Stimulated activated CD4-positive, alpha-beta T cell treated with anti-CD3 and anti-CD28 coated beads, Interleukin-4, amount 100 ng/mL, for 48 hours (primary cell): ENCODE measurements around the gene R3HDM4.
"Not testable (repeated sequence)": the region's sequence is repeated elsewhere in the genome, so short reads cannot be mapped to it uniquely, and the experiment has no call there.

Source experiments
- DNase-seq, 2 donors: peaks; one replicate each; pipeline ENCODE4 v3.0.0-alpha.2; 2020; ENCODE audit warnings: low read depth in 2 of 2

The R3HDM4 gene

DNA sequence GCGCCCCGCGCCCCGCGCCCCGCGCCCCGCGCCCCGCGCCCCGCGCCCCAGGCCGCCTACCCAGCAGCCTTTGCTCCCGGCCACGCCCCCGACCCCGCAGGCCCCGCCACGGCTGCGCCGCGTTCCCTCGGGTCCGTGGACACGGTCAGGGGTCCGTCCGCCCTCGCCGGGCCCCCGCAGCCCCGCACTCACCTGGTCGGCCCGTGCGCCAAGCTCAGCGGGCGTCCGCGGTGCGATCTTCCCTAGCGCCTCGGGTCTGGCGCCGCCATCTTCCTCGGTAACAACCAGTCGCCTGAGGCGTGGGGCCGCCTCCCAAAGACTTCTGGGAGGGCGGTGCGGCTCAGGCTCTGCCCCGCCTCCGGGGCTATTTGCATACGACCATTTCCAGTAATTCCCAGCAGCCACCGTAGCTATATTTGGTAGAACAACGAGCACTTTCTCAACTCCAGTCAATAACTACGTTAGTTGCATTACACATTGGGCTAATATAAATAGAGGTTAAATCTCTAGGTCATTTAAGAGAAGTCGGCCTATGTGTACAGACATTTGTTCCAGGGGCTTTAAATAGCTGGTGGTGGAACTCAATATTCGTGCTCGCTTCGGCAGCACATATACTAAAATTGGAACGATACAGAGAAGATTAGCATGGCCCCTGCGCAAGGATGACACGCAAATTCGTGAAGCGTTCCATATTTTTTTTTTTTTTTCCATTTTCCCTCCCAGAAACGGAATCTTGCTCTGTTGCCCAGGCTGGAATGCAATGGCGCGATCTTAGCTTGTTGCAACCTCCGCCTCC lies 19.9 kb downstream of the R3HDM4 start, which contains the start of the genes MED16 and RNU6-9:
TSS of gene MED16 (minus strand) at position 294 of the 796 bp plus-strand sequence. CDS start 2,056 bp downstream, outside the sequence.
TSS of gene RNU6-9 (plus strand) at position 591 of the 796 bp plus-strand sequence.
- DNase-seq: peak; percentile 79 to 85

DNA sequence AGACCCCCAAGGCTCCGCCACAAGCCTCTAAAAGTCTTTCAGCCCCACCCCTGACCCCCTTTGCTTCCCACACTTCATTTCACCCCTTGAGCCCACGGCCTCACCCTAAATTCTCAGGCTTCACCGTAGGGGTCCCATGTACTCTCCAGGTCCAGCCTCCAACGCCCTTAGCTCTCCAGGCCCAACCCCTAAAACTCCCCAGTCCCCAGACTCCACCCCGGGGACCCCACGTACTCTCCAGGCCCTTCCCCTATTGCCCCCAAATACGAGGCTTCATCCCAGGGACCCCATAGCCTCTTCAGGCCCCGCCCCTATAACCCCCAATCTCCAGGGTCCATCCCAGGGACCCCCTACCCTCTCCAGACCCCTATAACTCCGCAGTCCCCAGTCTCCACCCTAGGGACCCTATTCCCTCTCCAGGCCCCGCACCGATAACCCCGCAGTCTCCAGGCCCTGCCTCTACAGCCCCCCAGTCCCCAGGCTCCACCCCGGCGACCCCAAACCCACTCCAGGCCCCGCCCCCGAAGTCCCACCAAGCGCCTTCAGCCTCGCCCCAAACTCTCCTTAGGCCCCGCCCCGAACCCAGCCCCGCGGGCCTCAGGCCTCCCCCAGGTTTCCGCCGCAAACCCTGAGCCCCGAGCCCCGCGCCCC lies 20.7 kb downstream of the R3HDM4 start:
- DNase-seq: no peak

DNA sequence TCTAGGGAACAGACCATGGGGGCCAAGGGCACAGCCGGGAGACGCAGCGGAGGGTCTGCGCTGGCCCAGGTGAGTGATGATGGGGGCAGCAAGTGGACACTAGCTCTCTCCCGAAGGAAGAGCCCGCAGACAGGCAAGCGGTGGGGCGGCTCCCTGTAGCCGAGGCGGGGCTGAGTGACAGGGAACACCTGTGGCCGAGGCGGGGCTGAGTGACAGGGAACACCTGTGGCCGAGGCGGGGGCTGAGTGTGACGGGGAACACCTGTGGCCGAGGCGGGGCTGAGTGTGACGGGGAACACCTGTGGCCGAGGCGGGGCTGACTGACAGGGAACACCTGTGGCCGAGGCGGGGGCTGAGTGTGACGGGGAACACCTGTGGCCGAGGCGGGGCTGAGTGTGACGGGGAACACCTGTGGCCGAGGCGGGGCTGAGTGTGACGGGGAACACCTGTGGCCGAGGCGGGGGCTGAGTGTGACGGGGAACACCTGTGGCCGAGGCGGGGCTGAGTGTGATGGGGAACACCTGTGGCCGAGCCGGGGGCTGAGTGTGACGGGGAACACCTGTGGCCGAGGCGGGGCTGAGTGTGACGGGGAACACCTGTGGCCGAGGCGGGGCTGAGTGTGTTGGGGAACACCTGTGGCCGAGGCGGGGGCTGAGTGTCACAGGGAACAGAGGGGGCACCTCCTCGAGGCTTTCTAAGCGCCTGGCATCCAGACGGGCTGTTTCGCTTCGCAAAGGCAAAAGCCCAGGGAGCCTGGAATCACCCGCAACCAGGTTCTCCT lies 21.4 kb downstream of the R3HDM4 start:
- DNase-seq: not testable (repeated sequence)

DNA sequence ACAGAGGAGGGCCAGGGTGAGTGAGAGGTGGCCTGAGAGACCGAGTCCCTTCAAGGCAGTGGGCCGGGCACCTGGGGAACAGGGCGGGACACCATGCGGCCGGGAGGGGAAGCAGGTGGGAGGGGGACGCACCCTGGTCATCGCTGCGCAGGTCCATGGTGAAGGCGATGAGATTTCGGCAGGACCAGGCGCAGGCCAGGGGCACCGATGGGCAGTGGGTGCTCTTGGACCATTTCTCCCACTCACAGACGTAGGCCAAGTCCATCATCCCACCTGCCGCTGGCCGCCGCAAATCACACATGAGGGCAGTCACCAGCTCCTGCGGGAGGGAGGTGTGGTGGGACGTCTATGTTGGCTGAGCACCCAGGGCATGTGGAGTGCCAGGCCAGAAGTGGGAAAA lies 22.2 kb downstream of the R3HDM4 start:
- no peak for DNase-seq

DNA sequence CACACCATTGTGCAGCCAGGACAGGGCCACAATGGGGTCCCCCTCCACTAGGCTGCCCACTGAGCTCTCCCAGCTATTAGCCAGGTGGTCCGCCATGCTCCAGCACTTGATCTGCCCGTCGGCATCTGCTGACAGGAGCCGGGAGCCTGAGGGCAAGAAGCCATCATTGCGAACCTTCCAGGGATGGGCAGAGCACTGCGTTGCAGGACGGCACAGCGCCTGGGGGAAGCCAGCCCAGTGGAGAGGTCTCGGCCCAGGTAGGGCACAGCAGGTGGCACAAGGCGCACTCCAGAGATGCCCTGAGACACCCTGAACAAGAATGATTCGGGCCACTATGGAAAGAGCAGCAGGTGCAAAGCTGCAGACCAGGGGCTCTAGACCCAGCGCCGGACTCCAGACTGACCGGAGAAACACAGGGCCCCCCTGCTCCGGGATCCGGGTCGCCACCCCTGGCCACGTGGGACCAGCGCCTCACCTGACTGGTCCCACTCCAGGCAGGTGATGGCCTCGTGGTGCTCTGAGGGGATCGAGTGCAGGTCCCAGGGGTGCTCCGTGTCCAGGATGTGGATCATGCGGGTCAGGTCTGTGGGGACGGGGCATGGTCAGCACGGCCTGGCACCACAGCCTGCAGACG lies 23.2 kb downstream of the R3HDM4 start:
- DNase-seq: no peak

DNA sequence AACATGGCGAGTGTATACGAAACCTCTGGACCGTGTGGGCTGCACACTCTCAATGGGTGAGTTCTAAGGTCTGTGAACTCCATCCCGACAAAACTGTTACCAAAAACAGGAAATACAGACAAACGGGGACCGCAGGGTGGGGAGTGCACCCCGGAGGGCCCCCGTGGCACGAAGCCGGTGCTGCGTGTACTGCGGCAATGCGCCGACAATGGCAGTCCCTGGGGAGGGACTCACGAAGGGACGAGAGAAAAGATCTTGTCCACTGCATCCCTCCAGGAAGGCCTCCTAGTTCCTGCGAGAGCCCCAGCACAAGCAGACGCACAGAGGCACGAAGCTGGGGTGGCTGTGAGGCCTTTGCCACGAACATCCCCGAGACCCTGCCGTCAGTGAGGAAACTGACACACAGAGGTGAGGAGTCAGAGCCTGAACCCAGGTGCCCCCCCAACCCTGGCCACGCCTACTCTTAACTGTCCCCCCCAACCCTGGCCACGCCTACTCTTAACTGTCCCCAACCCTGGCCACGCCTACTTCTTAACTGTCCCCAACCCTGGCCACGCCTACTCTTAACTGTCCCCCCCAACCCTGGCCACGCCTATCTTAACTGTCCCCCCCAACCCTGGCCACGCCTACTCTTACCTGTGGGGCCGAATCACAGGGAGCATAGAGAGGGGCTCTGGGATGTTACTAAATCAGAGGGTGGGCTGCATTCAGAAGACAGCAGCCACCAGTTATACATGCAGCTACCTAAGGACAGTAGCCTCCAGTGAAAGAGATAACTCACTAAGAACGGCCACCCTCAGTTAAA lies 24.2 kb downstream of the R3HDM4 start:
- DNase-seq: no peak

DNA sequence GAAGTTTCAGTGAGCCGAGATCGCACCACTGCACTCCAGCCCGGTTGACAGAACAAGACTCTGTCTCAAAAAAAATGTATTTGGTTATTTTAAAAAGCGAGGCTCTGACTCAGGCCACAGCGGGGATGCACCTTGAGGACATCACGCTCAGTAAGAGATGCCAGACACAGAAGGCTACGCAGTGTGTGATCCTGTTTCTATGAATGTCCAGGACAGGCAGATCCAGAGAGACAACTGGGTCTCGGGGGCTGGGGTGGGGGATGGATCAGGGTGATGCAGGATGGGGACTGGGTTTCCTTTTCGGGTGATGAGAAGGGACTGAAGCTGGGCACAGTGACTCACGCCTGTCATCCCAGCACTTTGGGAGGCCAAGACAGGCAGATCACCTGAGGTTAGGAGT lies 25.4 kb downstream of the R3HDM4 start:
- DNase-seq: no peak

DNA sequence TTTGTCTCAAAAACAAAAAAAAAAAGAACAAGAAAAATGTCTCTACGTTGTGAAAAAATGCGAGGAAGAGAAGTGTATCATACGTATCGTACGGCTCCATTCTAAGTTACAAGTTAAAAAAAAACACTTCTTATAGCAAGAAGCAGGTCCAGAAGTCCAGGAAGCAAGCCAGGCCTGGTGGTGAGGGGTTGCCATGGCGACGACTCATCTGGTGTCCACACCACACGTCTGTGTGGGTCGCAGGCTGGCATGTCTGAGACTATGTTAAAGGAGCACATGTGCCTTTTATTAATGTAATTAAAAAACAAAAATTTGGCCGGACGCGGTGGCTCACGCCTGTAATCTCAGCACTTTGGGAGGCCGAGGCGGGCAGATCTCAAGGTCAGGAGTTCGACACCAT lies 25.9 kb downstream of the R3HDM4 start:
- DNase-seq: no peak

DNA sequence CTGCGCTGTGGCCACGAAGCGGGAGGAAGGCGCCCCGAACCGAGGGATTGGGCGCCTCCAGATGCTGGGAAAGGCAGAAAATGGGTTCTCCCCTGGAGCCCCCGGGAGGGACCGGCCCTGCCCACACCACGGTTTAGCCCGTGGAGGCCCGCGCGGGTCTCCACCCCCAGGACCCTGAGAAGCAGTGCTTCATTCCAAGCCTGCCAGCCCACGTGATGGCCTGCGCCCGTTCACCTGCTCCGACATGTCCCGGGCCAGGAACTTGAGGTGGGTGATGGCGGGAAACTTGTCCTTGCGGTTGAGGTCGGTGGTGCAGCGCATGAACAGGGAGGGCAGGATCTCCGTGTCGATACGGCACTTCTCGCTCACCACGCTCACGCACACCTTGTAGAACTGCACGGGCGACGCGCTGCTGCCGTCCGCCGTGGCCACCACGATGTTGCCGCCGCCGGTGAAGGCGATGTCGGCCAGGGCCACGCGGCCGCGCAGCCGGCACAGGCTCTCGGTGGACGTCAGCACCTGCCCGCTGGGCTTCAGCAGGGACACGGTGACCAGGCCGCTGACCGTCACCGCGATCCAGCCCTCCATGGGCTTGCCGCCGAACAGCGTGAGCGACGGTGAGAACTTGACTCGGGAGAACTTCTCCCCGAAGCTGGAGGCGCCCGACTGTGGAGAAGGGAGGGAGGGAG lies 27.3 kb downstream of the R3HDM4 start:
- DNase-seq: no peak

DNA sequence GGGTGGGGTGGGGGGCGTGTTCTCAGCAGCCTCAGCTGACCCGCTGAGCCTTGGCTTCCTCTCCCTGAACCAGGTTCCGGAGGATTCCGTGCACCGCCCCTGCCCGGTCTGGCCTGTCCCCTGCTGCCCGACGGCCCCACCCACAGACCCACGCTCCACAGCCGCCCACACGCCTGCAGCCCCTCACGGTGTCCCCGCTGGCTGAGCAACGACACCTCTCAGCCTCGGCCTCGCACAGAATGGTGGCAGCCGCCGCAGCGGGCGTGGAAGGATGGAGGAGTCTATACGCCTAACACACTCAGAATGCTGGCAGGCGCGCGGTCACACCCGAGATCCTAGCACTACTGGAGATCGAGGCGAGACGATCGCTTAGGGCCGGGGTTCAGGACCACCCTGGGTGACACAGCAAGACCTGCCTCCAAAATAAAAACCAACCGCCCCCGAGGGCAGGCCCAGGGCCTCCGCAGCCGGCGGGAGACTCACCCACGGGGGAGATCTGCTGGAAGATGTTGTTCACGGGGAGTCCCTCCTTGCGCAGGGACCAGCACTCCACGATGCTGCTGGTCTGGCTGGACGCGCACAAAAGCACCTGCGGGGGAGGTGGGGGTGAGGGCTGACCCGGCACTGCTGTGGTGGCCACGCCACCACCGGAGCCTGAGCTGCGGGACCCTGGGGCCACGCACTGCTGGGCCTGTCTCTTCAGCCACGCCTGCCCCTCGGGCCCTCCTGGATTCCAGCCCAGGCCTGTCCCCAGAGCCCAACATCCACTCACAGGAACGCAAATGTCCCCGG lies 28.4 kb downstream of the R3HDM4 start:
- DNase-seq: no peak

DNA sequence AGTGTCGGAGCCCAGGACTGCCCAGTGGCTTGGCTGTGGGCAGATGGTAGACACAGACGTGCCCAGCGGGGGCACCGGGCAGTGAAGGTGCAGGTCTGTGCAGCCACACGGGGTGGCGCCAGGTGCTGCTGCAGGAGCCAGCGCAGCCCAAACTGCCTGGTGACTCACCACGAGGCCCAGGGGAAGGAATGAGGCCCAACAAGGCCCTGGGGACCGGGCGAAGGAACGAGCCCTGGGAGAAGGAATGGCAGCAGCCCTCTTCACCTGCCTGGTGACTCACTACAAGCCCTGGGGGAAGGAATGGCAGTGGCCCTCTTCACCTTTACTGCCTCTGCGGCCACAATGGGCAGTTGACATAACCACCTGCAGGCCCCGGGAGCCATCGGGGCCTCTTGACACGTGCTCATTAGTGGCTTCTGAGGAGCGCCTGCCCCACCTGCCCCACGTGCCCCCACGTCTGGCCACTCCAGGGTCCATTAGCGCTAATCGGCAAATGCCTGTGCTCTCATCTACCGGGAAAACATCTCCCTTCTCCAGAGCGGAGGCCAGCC lies 29.3 kb downstream of the R3HDM4 start:
- no peak for DNase-seq

DNA sequence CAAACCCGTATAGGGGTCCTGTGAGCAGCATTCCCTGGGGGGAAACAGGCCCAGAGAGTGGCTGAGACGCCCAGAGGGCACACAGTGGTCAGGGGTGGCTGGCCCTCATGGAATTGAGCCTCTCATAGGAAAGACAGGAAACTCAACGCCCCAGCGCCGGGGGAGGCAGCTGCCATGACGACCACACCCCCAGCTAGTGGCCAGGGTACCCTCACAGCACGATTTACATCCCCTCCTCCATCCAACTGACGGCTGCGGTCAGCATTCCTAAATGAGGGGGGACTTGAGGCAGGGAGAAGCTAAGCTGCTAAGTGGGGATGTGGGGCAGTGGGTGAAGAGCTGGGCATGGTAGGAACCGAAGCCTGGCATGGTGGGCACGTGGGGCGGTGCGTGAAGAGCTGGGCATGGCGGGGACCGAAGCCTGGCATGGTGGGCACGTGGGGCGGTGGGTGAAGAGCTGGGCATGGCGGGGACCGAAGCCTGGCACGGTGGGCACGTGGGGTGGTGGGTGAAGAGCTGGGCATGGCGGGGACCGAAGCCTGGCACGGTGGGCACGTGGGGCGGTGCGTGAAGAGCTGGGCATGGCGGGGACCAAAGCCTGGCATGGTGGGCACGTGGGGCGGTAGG lies 30.0 kb downstream of the R3HDM4 start:
- DNase-seq: no peak

DNA sequence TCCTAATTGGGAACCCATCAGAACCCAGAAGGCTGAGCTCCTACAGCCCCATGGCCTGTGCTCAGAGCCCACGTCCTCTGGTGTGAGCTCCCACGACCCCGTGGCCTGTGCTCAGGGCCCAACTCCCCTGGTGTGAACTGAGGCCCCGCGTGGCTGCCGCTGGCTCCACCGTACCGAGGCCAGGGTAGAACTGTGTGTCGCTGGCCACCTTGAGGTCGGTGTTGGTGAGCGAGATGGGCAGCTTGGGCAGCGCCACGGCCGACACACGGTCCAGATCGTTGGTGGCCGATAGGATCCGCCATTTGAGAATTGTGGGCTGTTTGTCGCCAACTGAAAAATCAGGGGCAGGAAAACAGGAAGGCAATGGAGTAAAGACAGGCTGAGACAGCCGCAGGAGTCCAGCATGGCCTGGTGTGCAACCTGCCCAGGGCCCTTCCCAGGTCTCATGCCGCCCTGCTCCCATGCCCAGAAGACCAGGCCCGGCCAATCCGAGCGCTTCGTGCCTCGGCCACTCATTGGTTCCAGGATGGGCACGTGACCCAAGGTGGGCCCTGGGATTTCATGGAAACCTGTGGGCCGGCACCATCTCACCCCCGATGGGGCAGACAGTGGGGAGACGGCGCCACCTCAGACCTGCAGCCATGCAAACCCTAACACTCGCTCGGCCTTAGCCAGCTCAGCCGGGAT lies 31.5 kb downstream of the R3HDM4 start:
- DNase-seq: no peak

DNA sequence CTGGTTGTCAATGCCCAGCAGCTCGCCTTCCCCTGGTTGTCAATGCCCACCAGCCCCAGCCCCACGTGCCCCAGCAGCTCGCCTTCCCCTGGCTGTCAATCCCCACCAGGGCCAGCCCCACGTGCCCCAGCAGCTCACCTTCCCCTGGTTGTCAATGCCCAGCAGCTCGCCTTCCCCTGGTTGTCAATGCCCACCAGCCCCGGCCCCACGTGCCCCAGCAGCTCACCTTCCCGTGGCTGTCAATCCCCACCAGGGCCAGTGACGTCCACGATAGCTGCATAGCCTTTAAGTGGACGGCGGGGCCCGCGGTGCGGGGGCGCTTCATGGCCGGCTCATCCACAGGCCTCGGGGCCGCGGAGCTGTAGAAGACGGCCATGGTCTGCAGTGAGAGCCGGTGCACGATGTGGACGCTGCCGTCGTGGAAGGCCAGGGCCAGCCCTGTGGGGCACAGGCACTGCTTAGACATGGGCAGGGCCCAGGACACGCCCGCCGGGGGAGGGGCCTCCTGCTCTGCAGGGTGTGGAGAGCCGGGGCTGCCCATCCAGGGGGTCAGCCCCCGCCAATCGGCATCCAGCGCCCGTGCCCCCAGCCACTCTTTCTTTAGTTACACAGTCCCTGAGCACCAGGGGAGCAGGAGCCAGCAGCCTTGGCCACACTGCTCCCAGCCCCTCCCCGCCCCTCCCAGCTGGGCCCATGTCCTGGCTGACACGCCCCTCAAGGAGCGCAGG lies 33.1 kb downstream of the R3HDM4 start:
- no peak for DNase-seq

DNA sequence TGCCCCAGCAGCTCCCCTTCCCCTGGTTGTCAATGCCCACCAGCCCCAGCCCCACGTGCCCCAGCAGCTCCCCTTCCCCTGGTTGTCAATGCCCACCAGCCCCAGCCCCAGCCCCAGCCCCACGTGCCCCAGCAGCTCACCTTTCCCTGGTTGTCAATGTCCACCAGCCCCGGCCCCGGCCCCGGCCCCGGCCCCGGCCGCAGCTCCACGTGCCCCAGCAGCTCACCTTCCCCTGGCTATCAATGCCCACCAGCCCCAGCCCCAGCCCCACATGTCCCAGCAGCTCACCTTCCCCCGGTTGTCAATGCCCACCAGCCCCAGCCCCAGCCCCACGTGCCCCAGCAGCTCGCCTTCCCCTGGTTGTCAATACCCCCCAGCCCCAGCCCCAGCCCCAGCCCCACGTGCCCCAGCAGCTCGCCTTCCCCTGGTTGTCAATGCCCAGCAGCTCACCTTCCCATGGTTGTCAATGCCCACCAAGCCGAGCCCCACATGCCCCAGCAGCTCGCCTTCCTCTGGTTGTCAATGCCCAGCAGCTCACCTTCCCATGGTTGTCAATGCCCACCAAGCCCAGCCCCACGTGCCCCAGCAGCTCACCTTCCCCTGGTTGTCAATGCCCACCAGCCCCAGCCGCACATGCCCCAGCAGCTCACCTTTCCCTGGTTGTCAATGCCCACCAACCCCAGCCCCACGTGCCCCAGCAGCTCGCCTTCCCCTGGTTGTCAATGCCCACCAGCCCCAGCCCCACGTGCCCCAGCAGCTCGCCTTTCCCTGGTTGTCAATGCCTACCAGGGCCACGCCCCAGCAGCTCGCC lies 34.1 kb downstream of the R3HDM4 start:
- DNase-seq: not testable (repeated sequence)

GRCh38 chr19:877992-878660 lies 34.9 kb downstream of the R3HDM4 start:
- DNase-seq: not testable (repeated sequence)
